Measurements from ENCODE around the gene CRYBA2. TPM values are rescaled to one million over a fixed set of nuclear protein-coding genes. Genes with fewer than 3 reads are reported as not detected.

The CRYBA2 gene
- total RNA-seq, 1 experiment from 2014 or later, result not detected

- TF ChIP-seq REST (IDR thresholded peaks at IDR 0.05; ENCODE audit: low read depth) (no peak), SP1 (IDR thresholded peaks at IDR 0.05; ENCODE audit: low read depth) (no peak)
These were observed at the start of gene CRYBA2 (continued) for GRCh38 chr2:218993345-218994315.

GRCh38 chr2:219042750-219043149, 49.5 kb upstream of the CRYBA2 start:
- H2AFZ ChIP-seq (ENCODE audit: low read depth, low read length, poor library complexity, severe bottlenecking), result no peak overlapping the region
- H3K79me2 ChIP-seq (ENCODE audit: insufficient read depth, low read length), result no peaks in the 10 kb centered on the region
- ChIA-PET CTCF (interaction anchor here (1.0 to 1.6 kb wide), 2 partner anchors 13 to 41 kb away, joined by 3 to 6 read pairs; no protein-coding TSS in a partner anchor), POLR2A (no interaction called here), RAD21 (ENCODE audit: low non-redundant PET in 1 of 2, low total read pairs in 2 of 2, uncharacterized antibody in 2 of 2, unreplicated experiment in 2 of 2) (interaction anchor here in 1 of 2 experiments (0.8 kb wide), 1 partner anchor 112 kb away, joined by 3 read pairs; no protein-coding TSS in a partner anchor)
- H3K4me3 ChIP-seq (replicated peaks in 1 of 2; ENCODE audit: low read depth in 1 of 2, low read length in 2 of 2), result no peak overlapping the region
- intact Hi-C loops (cut with micrococcal nuclease), result no loop called here
- TF ChIP-seq TCF7L2 (IDR thresholded peaks at IDR 0.05; ENCODE audit: borderline replicate concordance, extremely low read depth, insufficient read depth, insufficient read length) (no peak), ZNF274 (IDR thresholded peaks at IDR 0.05; ENCODE audit: low read depth, low read length) (no peak), EZH2 (IDR thresholded peaks at IDR 0.05) (no peak), ZFX (IDR thresholded peaks at IDR 0.05) (no peak)
- DNase-seq (ENCODE audit: low read depth, low spot score) (no peak), ATAC-seq (no peak)
- no peaks in the 10 kb centered on the region for H3K36me3 ChIP-seq (ENCODE audit: control insufficient read depth in 1 of 2, insufficient read depth in 2 of 2, low read length in 2 of 2)
- no peak overlapping the region for H3K9ac ChIP-seq (ENCODE audit: low read length)
- H3K27ac ChIP-seq (ENCODE audit: low read depth, low read length), result no peak overlapping the region
- H3K9me2 ChIP-seq (ENCODE audit: insufficient read depth), result no peaks in the 10 kb centered on the region
- no peaks in the 10 kb centered on the region for H3K9me3 ChIP-seq (ENCODE audit: control insufficient read depth in 1 of 2, insufficient read depth in 1 of 2, low read depth in 1 of 2, low read length in 2 of 2)
- H4K20me1 ChIP-seq (ENCODE audit: insufficient read depth), result no peaks in the 10 kb centered on the region
- H3K4me1 ChIP-seq (ENCODE audit: control insufficient read depth in 1 of 2, insufficient read depth in 2 of 2, low read length in 2 of 2), result no peaks in the 10 kb centered on the region
- H3K27me3 ChIP-seq (ENCODE audit: insufficient read depth, low read length), result peaks cover 27% of the 10 kb centered on the region
- no TSS peak for BruUV-seq (replicated peaks)
- no peak overlapping the region for H3K4me2 ChIP-seq (ENCODE audit: low read length)

Measured in HCT116 (cell line).